Hepatocyte (in vitro differentiated cells): ENCODE data around the gene ISYNA1.

Source experiments
- CTCF ChIP-seq: fragments of 200-600 bp; sonication (generic); IDR thresholded peaks from 2 replicates; pipeline ENCODE4 v1.5.1; 2016; ENCODE audit warnings: antibody characterized with exemption, mild to moderate bottlenecking; ENCODE audit not compliant: poor library complexity
- EZH2 ChIP-seq: fragments of 200-600 bp; sonication (generic); IDR thresholded peaks from 2 replicates; pipeline ENCODE4 v1.6.1; 2016; ENCODE audit warnings: antibody characterized with exemption, mild to moderate bottlenecking, borderline replicate concordance
- EZH2phosphoT487 ChIP-seq: fragments of 200-600 bp; sonication (generic); IDR thresholded peaks from one replicate; pipeline ENCODE4 v1.6.1; 2018; ENCODE audit warnings: antibody characterized with exemption, mild to moderate bottlenecking, low read depth, moderate library complexity; ENCODE audit not compliant: unreplicated experiment, severe bottlenecking

- TF ChIP-seq CTCF (no peak), EZH2phosphoT487 (no peak), EZH2 (no peak)
Measured at GRCh38 chr19:18422530-18423191, 15.3 kb downstream of the ISYNA1 start.
